ENCODE data around the gene ZNF668. TPM values are rescaled to one million over a fixed set of nuclear protein-coding genes. Genes with fewer than 3 reads are reported as not detected.

Gene ZNF668
- total RNA-seq, 6 experiments from 2014 or later: 2.0 to 4.6 (median 3.5) TPM

- DNase-seq: peak in 1 of 3 donors; percentile 20
- peak in 1 of 4 donors; percentile 11 for ATAC-seq
- Histone ChIP-seq H3K27me3 (no peaks in the 10 kb centered on the region), H3K36me3 (peaks cover 0 to 40% (median 16%) of the 10 kb centered on the region in 4 donors), H3K4me1 (no peaks in the 10 kb centered on the region), H3K4me3 (no peak overlapping the region), H3K9me3 (no peaks in the 10 kb centered on the region), H3K27ac (no peak overlapping the region)
- intact Hi-C loops (cut with DNase I): loop anchor here in 1 of 2 donors (10.0 kb wide), 1 partner anchor 97 kb away; the partner anchor contains the start of gene HSD3B7
- TF ChIP-seq POLR2A (IDR thresholded peaks at IDR 0.05): no peak
- TF ChIP-seq CTCF (IDR thresholded peaks at IDR 0.05): no peak
- whole genome bisulfite sequencing (ENCODE audit: insufficient coverage, low coverage, low lambda C conversion rate, missing lambda C conversion rate): 78% methylated on average over 11 of the region's 26 CpGs
Observed at GRCh38 chr16:31081428-31082351, 7.7 kb upstream of the ZNF668 start.

GRCh38 chr16:31080756-31081419 is 6.8 kb upstream of the ZNF668 start:
- no peaks in the 10 kb centered on the region for H3K9me3 ChIP-seq
- H3K4me3 ChIP-seq: no peak overlapping the region
- H3K4me1 ChIP-seq: no peaks in the 10 kb centered on the region
- intact Hi-C loops (cut with DNase I): loop anchor here in 1 of 2 donors (10.0 kb wide), 1 partner anchor 96 kb away; the partner anchor contains the start of gene HSD3B7
- no peak for DNase-seq
- H3K27ac ChIP-seq: no peak overlapping the region
- WGBS (ENCODE audit: insufficient coverage, low coverage, low lambda C conversion rate, missing lambda C conversion rate): 60% methylated on average over 1 of the region's 13 CpGs
- ATAC-seq: peak in 1 of 4 donors; percentile 17
- TF ChIP-seq CTCF (IDR thresholded peaks at IDR 0.05) (no peak), POLR2A (IDR thresholded peaks at IDR 0.05) (no peak)
- H3K36me3 ChIP-seq: peaks cover 0 to 41% (median 14%) of the 10 kb centered on the region in 4 donors
- H3K27me3 ChIP-seq: no peaks in the 10 kb centered on the region

- ATAC-seq: no peak
- peak in 1 of 3 donors; percentile 20 for DNase-seq
- Histone ChIP-seq H3K9me3 (no peaks in the 10 kb centered on the region), H3K27ac (no peak overlapping the region), H3K4me3 (no peak overlapping the region), H3K4me1 (peaks cover 0 to 3% (median 0%) of the 10 kb centered on the region in 4 donors), H3K36me3 (peaks cover 0 to 39% (median 11%) of the 10 kb centered on the region in 4 donors), H3K27me3 (no peaks in the 10 kb centered on the region)
- TF ChIP-seq POLR2A (IDR thresholded peaks at IDR 0.05) (no peak), CTCF (IDR thresholded peaks at IDR 0.05) (no peak)
- intact Hi-C loops (cut with DNase I): loop anchor here in 1 of 2 donors (10.0 kb wide), 1 partner anchor 95 kb away; the partner anchor contains the start of gene HSD3B7
- WGBS (ENCODE audit: insufficient coverage, low coverage, low lambda C conversion rate, missing lambda C conversion rate): 97% methylated on average over 12 of the region's 40 CpGs
Observed at GRCh38 chr16:31080035-31080629, 6.1 kb upstream of the ZNF668 start.

GRCh38 chr16:31079342-31079944 is 5.4 kb upstream of the ZNF668 start:
- Histone ChIP-seq H3K36me3 (peaks cover 0 to 35% (median 6%) of the 10 kb centered on the region in 4 donors), H3K27ac (no peak overlapping the region), H3K4me1 (peaks cover 0 to 7% (median 0%) of the 10 kb centered on the region in 4 donors), H3K4me3 (no peak overlapping the region), H3K9me3 (no peaks in the 10 kb centered on the region), H3K27me3 (no peaks in the 10 kb centered on the region)
- no peak for DNase-seq
- 83% methylated on average over 4 of the region's 13 CpGs for WGBS (ENCODE audit: insufficient coverage, low coverage, low lambda C conversion rate, missing lambda C conversion rate)
- intact Hi-C loops (cut with DNase I): no loop called here
- ATAC-seq: no peak
- TF ChIP-seq POLR2A (IDR thresholded peaks at IDR 0.05): no peak
- TF ChIP-seq CTCF (IDR thresholded peaks at IDR 0.05): no peak
